ENCODE measurements around the gene BICDL2. TPM values are rescaled to one million over a fixed set of nuclear protein-coding genes. Genes with fewer than 3 reads are reported as not detected.

Gene BICDL2
- polyA plus RNA-seq, 3 donors, result not detected

GRCh38 chr16:2987833-2988232 lies 48.9 kb downstream of the BICDL2 start:
- no peaks in the 10 kb centered on the region for H4K20me1 ChIP-seq (ENCODE audit: insufficient read depth, low read length)
- 85% methylated on average over 6 of the region's 8 CpGs for WGBS (ENCODE audit: insufficient coverage)
- H3K4me3 ChIP-seq (replicated peaks in 1 of 3; ENCODE audit: low read depth in 2 of 3, low read length in 3 of 3), result no peak overlapping the region
- H3K4me1 ChIP-seq (ENCODE audit: control insufficient read depth in 1 of 2, insufficient read depth in 2 of 2, low read length in 2 of 2), result peaks cover 4 to 8% of the 10 kb centered on the region in 2 donors
- Mint-ChIP-seq H3K27ac (no peak overlapping the region), H3K4me1 (peaks cover 5% of the 10 kb centered on the region), H3K4me3 (no peak overlapping the region), H3K9me3 (no peaks in the 10 kb centered on the region), H3K36me3 (no peaks in the 10 kb centered on the region), H3K27me3 (ENCODE audit: low read depth in 3 of 3) (peaks cover 10 to 24% (median 12%) of the 10 kb centered on the region in 3 donors)
- no peak overlapping the region for H3K27ac ChIP-seq (ENCODE audit: low read depth in 1 of 2, low read length in 2 of 2)
- H3K9ac ChIP-seq (ENCODE audit: insufficient read depth, low read length, poor library complexity, severe bottlenecking), result no peak overlapping the region
- no peak overlapping the region for H2AFZ ChIP-seq (ENCODE audit: insufficient read depth, low read depth, low read length, poor library complexity, severe bottlenecking)
- no peaks in the 10 kb centered on the region for H3K27me3 ChIP-seq (ENCODE audit: control insufficient read depth in 2 of 2, insufficient read depth in 2 of 2, low read length in 2 of 2)
- intact Hi-C loops (cut with micrococcal nuclease), result no loop called here
- H3K36me3 ChIP-seq (replicated peaks in 1 of 2; ENCODE audit: control insufficient read depth in 1 of 2, insufficient read depth in 2 of 2, low read length in 2 of 2), result no peaks in the 10 kb centered on the region
- no peak for DNase-seq
- TF ChIP-seq CTCF (IDR thresholded peaks at IDR 0.05), result no peak
- H3K4me2 ChIP-seq (replicated peaks; ENCODE audit: extremely low read depth, low read length, poor library complexity, severe bottlenecking), result no peak overlapping the region
- H3K9me3 ChIP-seq (replicated peaks in 1 of 2; ENCODE audit: control insufficient read depth in 1 of 2, insufficient read depth in 1 of 2, low read length in 2 of 2), result no peaks in the 10 kb centered on the region
- no peaks in the 10 kb centered on the region for H3K79me2 ChIP-seq (ENCODE audit: insufficient read depth, low read length)

- Histone ChIP-seq H3K4me2 (replicated peaks; ENCODE audit: extremely low read depth, low read length, poor library complexity, severe bottlenecking) (no peak overlapping the region), H3K4me1 (ENCODE audit: control insufficient read depth in 1 of 2, insufficient read depth in 2 of 2, low read length in 2 of 2) (peaks cover 4 to 8% of the 10 kb centered on the region in 2 donors), H3K9me3 (replicated peaks in 1 of 2; ENCODE audit: control insufficient read depth in 1 of 2, insufficient read depth in 1 of 2, low read length in 2 of 2) (no peaks in the 10 kb centered on the region), H4K20me1 (ENCODE audit: insufficient read depth, low read length) (no peaks in the 10 kb centered on the region), H2AFZ (ENCODE audit: insufficient read depth, low read depth, low read length, poor library complexity, severe bottlenecking) (no peak overlapping the region), H3K4me3 (replicated peaks in 1 of 3; ENCODE audit: low read depth in 2 of 3, low read length in 3 of 3) (no peak overlapping the region), H3K36me3 (replicated peaks in 1 of 2; ENCODE audit: control insufficient read depth in 1 of 2, insufficient read depth in 2 of 2, low read length in 2 of 2) (no peaks in the 10 kb centered on the region), H3K27me3 (ENCODE audit: control insufficient read depth in 2 of 2, insufficient read depth in 2 of 2, low read length in 2 of 2) (no peaks in the 10 kb centered on the region), H3K27ac (ENCODE audit: low read depth in 1 of 2, low read length in 2 of 2) (no peak overlapping the region), H3K79me2 (ENCODE audit: insufficient read depth, low read length) (no peaks in the 10 kb centered on the region), H3K9ac (ENCODE audit: insufficient read depth, low read length, poor library complexity, severe bottlenecking) (no peak overlapping the region)
- Mint-ChIP-seq H3K36me3 (no peaks in the 10 kb centered on the region), H3K4me1 (peaks cover 5% of the 10 kb centered on the region), H3K27me3 (ENCODE audit: low read depth in 3 of 3) (peaks cover 12 to 25% (median 12%) of the 10 kb centered on the region in 3 donors), H3K4me3 (no peak overlapping the region), H3K27ac (no peak overlapping the region), H3K9me3 (no peaks in the 10 kb centered on the region)
- intact Hi-C loops (cut with micrococcal nuclease), result no loop called here
- WGBS (ENCODE audit: insufficient coverage), result 93% methylated on average over 5 of the region's 9 CpGs
- DNase-seq, result no peak
- no peak for TF ChIP-seq CTCF (IDR thresholded peaks at IDR 0.05)
Measured at GRCh38 chr16:2987286-2987685, 49.5 kb downstream of the BICDL2 start.

Measured in CD14-positive monocyte (primary cell).